GM19099 (cell line): ENCODE measurements around the gene FAM163A.

Experiments used
- POLR2A ChIP-seq: IDR thresholded peaks from 3 replicates; pipeline ENCODE4 v1.6.1; 2011; ENCODE audit warnings: low read depth; ENCODE audit not compliant: insufficient read length; ENCODE audit errors: extremely low read depth

FAM163A gene

DNA sequence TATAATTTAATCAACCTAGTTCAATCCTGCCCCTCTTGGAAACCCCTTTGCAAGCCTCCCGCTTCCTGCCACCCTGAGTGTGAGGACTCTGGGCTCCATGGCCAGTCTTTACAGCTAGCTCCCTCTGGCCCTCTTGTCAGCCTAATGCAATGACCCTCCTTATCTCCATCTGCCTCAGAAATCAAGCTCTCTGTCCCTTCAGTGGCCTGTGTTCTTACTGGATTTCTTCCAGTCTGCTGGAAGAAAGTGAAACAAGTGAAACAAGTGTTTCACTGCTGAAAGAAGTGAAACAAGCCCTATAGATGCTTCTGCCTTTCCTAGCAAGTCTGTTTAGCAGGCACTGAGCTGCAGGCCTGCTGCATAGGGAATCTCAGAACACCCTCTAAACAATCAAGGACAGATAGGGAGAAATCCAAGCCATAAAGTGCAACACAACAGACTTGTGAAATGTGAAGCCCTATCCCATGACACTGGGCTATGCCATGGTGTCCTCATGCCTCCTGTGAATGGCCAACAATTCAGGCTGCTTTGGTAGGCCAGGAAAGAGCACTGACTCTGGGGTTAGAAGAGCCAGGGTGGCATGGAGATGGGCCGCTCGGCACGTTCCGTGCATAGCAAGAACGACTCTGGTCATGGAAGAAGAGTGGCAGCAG is 55.9 kb downstream of the FAM163A start:
- no peak for TF ChIP-seq POLR2A

DNA sequence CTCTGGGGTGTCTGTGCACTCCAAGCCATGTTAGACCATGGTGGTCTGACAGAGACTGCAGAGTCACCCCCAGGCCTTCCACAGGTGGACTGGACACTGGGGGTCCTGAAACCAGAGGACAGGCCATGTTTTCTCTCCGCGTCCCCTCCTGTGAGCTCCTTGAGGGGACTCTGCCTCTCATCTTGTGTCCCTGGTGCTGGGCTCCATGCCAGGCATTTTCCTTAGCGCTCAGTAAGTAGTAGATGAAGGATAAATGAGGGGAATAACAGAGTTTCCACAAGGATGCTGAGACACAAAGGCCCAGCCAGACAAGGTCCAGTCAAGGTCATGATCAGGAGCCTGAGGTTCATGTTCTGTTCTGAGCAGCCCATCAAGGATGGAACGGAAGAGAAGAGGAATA is 57.4 kb downstream of the FAM163A start:
- no peak for TF ChIP-seq POLR2A

DNA sequence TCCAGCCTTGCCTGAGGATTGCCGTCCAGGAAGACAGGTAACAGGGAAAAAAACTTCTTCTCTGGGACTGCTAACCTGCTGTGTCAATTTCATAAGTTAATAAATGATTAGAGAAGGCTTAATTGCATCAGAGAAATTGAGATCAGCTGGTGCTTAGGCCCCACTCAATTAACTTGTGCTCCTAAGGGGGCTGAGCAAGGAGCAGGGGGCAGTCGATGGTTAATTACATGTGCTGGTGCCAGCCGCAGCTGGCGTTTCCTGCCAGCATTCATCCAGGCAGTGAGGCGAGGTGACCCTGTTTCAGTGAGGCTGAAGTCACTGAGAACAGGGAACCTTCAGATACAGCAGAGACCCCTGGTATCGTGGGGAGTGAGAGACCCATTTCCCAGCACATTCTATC is 60.0 kb downstream of the FAM163A start:
- TF ChIP-seq POLR2A: no peak

DNA sequence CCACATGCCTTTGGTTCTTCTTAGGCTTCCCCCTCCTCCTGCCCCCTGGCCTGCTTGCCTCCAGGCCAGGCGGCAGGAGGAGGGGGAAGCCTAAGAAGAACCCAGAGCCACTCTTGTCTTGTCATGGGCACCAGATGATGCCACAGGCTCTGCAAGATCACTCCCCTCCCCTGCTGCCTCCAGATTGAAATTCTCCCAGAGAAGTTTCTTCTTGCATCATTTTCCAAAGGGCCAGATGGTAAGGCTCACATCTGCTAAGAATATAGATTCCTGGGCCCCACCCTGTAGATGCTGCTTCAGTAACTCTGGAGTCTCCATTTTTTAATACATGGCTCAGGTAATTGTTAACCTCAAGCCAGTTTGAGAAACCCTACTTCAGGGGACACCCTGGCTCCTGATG is 60.8 kb downstream of the FAM163A start:
- no peak for TF ChIP-seq POLR2A

DNA sequence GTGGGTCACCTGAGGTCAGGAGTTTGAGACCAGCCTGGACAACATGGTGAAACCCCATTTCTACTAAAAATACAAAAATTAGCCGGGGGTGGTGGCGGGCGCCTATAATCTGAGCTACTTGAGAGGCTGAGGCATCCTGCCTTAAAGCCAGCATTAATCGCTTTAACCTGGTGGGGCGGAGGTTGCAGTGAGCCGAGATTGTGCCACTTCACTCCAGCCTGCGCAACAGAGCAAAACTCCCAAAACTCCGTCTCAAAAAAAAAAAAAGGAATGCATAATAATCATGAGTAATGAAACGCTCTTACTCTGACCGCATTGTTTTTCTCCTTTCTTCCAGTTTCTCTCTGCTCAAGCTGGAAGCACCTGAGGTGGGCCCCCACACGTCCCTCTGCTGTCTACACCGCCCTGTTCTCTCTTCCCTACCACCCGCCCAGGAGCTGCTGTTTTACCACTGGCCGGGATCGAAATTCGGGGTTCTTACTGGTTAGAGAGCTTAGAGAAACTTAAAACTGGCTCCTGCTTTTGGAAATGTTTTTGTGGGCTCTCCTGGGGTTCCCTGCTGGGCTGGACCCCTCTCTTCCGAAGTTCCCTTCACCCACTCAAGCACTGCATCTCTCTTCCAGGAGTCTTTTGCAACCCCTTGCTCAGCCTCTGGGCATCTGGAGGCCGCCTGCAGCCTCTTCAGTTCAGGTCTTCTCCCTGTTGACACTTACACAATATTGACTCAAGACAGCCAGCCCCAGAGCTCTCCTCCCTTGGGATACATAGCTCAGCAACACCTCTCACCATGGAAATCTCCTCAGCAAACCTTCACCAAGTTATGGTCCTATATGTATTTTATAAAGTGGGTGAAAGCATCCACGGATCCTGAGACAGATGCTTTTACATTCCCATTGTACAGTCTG is 62.5 kb downstream of the FAM163A start:
- TF ChIP-seq POLR2A: no peak

DNA sequence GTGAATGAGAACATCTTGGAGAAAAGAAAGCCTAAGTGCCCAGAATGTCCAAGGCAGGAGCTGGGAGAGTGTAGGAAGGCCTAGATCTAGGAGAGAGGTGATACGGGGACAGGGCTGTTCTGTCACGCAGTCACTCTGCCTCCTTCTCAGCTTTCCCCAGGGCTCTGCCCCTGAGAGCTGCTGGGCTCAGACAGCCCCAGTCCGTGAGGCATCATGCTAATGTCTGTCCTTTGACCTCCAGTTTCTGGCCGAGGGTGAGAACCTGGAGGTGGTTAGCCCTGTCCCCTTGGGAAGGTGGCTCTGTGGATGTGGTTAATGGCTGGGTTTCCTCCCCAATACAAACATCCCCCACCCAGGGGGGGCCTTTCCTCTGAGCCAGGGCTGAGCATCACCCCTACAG is 63.2 kb downstream of the FAM163A start:
- no peak for TF ChIP-seq POLR2A

DNA sequence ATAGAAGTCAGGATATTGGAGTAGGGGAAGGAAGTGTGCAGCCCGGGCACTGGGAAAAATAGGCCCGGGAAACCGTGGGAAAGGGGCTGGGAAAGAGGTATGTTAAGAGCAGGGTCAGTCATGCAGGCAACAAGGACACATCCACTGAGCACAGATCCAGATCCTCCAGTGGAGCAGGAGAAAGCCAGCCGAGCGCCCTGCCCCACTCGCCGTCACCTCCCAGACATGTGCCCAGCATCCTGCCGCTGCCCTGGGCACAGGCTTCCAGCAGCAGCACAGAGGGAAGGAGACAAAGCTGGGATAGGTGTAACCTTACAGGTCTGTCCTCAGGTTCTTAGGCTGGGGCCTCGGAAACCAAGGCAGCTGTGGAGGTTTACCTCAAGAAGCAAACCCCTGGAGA is 64.2 kb downstream of the FAM163A start:
- TF ChIP-seq POLR2A: no peak

DNA sequence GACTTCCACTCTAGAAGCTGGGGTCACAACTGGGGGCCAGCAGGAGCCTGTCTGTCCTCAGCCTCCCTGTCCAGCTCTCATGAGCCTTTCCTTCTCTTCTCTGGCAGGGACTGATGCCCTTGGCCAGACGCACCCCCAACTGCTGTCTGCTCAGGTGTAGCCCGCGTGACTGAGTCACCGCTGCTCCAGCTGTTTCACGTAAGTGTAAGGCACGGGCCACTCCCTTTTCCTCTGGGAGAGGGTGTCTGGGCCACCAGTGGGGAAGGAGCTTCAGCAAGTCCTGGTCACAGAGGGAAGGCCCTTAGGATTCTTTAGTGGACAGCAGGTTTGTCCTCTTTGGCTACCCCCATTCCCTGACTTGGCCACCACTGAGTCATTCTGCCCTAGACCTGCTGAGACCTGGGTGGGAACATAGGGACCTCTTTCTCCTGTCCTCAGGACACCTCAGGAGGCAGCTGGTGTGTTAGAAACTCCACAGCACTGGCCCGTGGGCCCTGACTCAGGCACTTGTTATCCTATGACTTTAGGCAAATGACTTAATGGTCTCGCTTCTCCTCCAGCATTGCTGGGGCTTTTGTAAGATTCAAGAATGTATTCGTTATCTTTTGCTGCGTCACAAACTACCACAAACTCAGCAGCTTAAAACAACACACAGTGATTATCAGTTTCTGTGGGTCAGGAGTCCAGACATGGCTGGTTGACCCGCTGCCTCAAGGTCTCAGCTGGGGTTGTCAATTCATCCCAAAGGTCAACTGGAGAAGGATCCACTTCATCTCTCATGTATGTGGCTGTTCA is 64.8 kb downstream of the FAM163A start:
- no peak for TF ChIP-seq POLR2A

DNA sequence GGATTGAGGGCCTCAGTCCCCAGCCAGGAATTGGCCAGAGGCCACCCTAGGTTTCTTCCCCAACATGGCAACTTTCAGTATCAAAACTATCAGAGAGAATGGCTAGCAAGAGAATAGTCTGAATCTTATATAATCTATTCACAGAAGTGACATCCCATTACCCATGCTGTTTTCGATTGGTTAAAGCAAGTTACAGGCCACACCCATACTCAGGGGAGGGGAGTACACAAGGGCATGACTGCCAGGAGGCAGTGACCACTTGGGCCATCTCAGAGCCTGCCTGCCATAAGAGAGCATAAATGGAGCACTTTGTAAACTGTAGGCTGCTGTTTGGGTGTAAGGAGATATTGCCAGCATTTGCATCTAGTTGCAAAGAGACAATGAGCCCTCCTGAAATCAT is 65.4 kb downstream of the FAM163A start:
- no peak for TF ChIP-seq POLR2A

DNA sequence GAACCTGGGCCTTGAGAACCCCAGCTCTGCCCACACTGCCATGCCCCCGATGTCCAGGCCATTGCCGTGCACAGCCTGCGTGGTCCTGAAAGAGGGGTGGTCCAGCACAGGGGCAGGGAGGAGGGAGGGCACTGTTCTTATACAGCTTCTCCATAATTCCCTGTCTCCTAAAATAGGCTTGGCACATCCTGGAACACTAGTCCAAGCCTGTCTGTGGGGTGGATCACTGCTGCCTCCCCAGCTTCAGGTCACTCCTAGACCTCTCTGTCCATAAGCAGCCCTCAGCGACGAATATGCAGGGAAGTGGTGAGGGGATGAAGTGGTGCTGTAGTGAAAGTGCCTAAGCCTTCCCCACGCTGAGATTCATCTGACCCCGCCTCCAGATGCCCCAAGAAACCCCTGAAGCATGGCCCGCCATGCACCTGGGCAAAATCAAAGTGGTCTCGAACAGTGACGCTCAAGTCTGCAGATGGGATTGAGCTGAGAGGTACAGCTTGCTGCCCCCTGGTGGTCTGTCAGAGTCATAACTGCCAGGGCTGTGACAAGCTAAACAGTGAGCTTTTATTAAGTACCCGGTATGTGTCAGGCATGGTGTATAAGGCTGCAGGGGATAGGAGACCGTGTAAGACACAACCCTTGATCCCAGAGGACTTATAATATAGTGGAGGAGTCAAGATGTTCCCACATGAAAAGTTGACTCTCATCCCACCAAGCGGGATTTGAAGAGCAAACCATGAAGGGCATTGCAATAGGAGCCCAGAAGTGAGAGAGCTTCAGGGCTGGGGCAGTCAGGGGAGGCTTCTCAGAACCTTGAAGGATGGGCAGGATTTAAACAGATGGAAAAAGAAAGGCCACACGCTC is 66.6 kb downstream of the FAM163A start:
- no peak for TF ChIP-seq POLR2A

DNA sequence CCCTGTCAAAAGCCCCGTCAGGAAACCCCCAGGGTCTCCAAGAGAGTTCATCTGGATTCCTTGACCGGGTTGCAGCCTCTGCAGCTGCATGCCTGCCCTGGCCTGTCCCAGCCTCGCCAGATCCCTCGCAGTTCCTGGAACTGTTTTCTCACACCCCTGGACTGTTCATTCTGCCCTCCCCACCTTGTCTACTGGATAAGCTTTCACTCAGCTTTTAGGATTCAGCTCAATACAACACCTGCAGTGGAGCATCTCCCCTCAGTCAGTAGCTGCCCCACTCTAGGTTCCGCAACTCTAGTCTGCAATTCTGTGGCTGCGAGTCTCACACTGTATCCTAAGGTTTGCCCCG is 67.2 kb downstream of the FAM163A start:
- no peak for TF ChIP-seq POLR2A

DNA sequence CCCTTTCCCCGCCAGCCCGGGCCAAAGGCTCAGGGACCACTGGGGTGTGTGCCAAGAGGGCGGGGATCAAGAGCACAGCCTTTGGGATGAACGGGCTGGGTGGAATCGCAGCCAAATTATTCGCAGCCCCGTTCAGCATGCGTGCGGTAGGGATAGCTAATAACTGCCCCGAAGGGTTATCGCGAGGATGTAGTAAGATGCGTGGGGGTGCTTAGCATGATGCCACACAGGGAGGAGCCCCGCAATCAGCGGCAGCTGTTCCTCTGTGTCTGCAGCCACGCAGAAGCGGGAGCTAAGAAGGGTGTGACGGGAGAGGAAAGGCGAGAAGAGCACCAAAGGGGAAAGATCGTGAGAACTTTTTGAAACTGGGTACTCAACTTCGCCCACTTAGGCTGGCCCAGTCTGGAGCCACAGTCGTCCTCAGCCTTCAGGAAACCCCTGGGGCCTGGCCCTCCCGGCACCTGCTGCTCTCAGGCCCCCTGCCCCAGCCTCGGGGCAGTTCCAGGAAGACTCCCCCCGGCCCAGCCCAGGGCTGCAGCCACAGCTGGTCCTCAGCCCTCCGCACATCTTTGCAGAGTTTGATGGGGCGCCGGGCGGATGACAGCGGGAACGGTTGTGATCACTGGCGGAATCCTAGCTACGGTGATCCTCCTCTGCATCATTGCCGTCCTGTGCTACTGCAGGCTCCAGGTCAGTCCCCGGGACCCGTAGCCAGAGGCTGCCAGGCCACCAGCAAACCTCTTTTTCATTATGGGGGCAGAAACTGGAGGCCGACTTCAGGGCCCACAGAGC is 69.6 kb downstream of the FAM163A start:
- TF ChIP-seq POLR2A: no peak

DNA sequence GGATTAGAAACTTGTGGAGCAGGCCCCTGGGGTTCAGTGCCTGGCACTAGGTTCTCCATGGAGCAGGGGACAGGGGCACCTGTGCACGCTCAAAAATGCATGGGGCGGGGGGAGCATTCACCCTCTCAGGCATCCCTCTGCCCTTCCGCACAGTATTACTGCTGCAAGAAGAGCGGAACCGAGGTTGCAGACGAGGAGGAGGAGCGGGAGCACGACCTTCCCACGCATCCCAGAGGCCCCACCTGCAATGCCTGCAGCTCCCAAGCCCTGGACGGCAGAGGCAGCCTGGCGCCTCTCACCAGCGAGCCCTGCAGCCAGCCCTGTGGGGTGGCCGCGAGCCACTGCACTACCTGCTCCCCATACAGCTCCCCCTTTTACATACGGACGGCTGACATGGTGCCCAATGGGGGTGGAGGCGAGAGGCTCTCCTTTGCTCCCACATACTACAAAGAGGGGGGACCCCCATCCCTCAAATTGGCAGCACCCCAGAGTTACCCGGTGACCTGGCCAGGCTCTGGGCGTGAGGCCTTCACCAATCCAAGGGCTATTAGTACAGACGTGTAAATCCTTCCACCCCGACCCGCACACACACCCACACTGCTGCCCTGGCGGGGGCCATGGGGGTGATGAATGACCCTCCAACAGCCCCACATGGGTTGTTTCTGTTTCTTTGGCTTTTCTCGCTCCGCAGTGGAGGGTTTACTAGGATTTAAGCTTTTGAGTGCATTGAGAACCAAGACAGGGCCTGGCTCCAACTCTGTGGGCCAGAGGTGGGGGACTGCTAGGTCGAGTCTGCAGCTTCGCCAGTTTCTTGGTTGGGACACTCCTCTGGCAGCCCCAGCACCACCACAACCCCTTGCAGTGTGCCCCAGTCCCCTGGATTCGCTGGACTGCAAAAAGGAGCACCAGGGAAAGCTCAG is 70.8 kb downstream of the FAM163A start:
- TF ChIP-seq POLR2A: no peak
